ENCODE results near the gene COQ9.
A peak's percentile ranks its signal among the peaks of the same experiment; 100 is the strongest.

The COQ9 gene

GRCh38 chr16:57483725-57484514 lies 36.6 kb downstream of the COQ9 start:
- TF ChIP-seq ARNTL (CRISPR knock-in tag; IDR thresholded peaks at IDR 0.05; ENCODE audit: borderline replicate concordance, low read depth) (no peak), PPARA (CRISPR knock-in tag; IDR thresholded peaks at IDR 0.05; ENCODE audit: borderline replicate concordance) (no peak), ZFP3 (CRISPR knock-in tag; IDR thresholded peaks at IDR 0.05) (no peak), ISL1 (CRISPR knock-in tag; IDR thresholded peaks at IDR 0.05) (no peak), TCF4 (CRISPR knock-in tag; IDR thresholded peaks at IDR 0.05; ENCODE audit: borderline replicate concordance) (peak; percentile 26; the same call in 1 of the 2 replicates), OSR1 (CRISPR knock-in tag; IDR thresholded peaks at IDR 0.05) (no peak), ZNF70 (CRISPR knock-in tag; IDR thresholded peaks at IDR 0.05) (no peak), TSHZ2 (CRISPR knock-in tag; IDR thresholded peaks at IDR 0.05) (0 out of 2 replicates have a peak, but pooled peaks have one; percentile 44), GLIS3 (CRISPR knock-in tag; IDR thresholded peaks at IDR 0.05) (no peak), TOX (CRISPR knock-in tag; IDR thresholded peaks at IDR 0.05; ENCODE audit: borderline replicate concordance) (no peak), ZNF8 (CRISPR knock-in tag; IDR thresholded peaks at IDR 0.05) (no peak), PATZ1 (CRISPR knock-in tag; IDR thresholded peaks at IDR 0.05; ENCODE audit: borderline replicate concordance) (no peak), SNAI2 (CRISPR knock-in tag; IDR thresholded peaks at IDR 0.05) (no peak), CREB5 (CRISPR knock-in tag; IDR thresholded peaks at IDR 0.05; ENCODE audit: low read depth) (no peak), ZNF565 (CRISPR knock-in tag; conservative IDR thresholded peaks at IDR 0.05; ENCODE audit: low read depth) (no peak), CSDC2 (CRISPR knock-in tag; IDR thresholded peaks at IDR 0.05) (no peak), ESRRG (CRISPR knock-in tag; IDR thresholded peaks at IDR 0.05) (no peak)
- ATAC-seq, result no peak

- no peak for TF ChIP-seq ZNF8 (CRISPR knock-in tag; IDR thresholded peaks at IDR 0.05)
- TF ChIP-seq PATZ1 (CRISPR knock-in tag; IDR thresholded peaks at IDR 0.05; ENCODE audit: borderline replicate concordance), result no peak
- TF ChIP-seq ISL1 (CRISPR knock-in tag; IDR thresholded peaks at IDR 0.05), result no peak
- ATAC-seq, result no peak
Observed at GRCh38 chr16:57484515-57485005, 37.3 kb downstream of the COQ9 start.

GRCh38 chr16:57485091-57485915 lies 38.0 kb downstream of the COQ9 start:
- TF ChIP-seq ISL1 (CRISPR knock-in tag; IDR thresholded peaks at IDR 0.05), result no peak
- TF ChIP-seq TCF4 (CRISPR knock-in tag; IDR thresholded peaks at IDR 0.05; ENCODE audit: borderline replicate concordance), result no peak
- TF ChIP-seq ARNTL (CRISPR knock-in tag; IDR thresholded peaks at IDR 0.05; ENCODE audit: borderline replicate concordance, low read depth), result no peak
- no peak for TF ChIP-seq CREB5 (CRISPR knock-in tag; IDR thresholded peaks at IDR 0.05; ENCODE audit: low read depth)
- TF ChIP-seq BACH2 (CRISPR knock-in tag; IDR thresholded peaks at IDR 0.05; ENCODE audit: borderline replicate concordance), result no peak
- TF ChIP-seq TSHZ2 (CRISPR knock-in tag; IDR thresholded peaks at IDR 0.05), result no peak
- TF ChIP-seq ESRRG (CRISPR knock-in tag; IDR thresholded peaks at IDR 0.05), result no peak
- ATAC-seq, result peak; percentile 4; the same call in 2 of the 3 replicates

All from SK-N-SH treated with all-trans-retinoic acid at 6 μM for 48 hours (cell line).